ENCODE measurements around the gene PLCL2.

PLCL2 gene

GRCh38 chr3:17087509-17087908 is 202.8 kb downstream of the PLCL2 start:
- Histone ChIP-seq H3K9me3 (ENCODE audit: insufficient read depth, low read depth, low read length) (no peaks in the 10 kb centered on the region), H3K27me3 (ENCODE audit: insufficient read depth, low read length) (no peaks in the 10 kb centered on the region), H4K91ac (ENCODE audit: low read depth, low read length) (no peak overlapping the region), H3K79me1 (ENCODE audit: low read length) (no peaks in the 10 kb centered on the region), H2BK5ac (ENCODE audit: low read depth, low read length, poor library complexity) (no peak overlapping the region), H2AFZ (ENCODE audit: insufficient read depth, low read length, poor library complexity) (no peak overlapping the region), H3K27ac (ENCODE audit: low read depth, low read length) (no peak overlapping the region), H3K23ac (ENCODE audit: low read length) (no peak overlapping the region), H3K4me2 (ENCODE audit: low read length) (no peak overlapping the region), H3K14ac (ENCODE audit: low read length) (no peak overlapping the region), H3K36me3 (ENCODE audit: control insufficient read depth in 1 of 2, insufficient read depth in 2 of 2, low read length in 2 of 2) (no peaks in the 10 kb centered on the region), H3K4me1 (ENCODE audit: control insufficient read depth in 1 of 2, insufficient read depth in 2 of 2, low read length in 2 of 2) (no peaks in the 10 kb centered on the region), H3K18ac (ENCODE audit: low read length) (no peak overlapping the region), H2AK5ac (ENCODE audit: low read length) (no peak overlapping the region), H3K4me3 (ENCODE audit: low read depth, low read length) (no peak overlapping the region), H2BK12ac (ENCODE audit: low read length) (no peak overlapping the region), H2BK120ac (ENCODE audit: insufficient read depth, low read length, poor library complexity) (no peak overlapping the region), H4K12ac (ENCODE audit: low read depth, low read length) (no peak overlapping the region), H3K79me2 (ENCODE audit: control insufficient read depth, insufficient read depth, low read length, poor library complexity) (no peaks in the 10 kb centered on the region), H3K4ac (ENCODE audit: low read depth, low read length) (no peak overlapping the region), H4K8ac (ENCODE audit: low read depth, low read length) (no peak overlapping the region), H3K9ac (ENCODE audit: low read length) (no peak overlapping the region)
- WGBS (ENCODE audit: extremely low coverage, insufficient coverage, insufficient read length), result no CpG with 5 or more reads among the region's 4 CpGs
- no peak for DNase-seq

GRCh38 chr3:17088017-17088416 is 203.3 kb downstream of the PLCL2 start:
- Histone ChIP-seq H2BK120ac (ENCODE audit: insufficient read depth, low read length, poor library complexity) (no peak overlapping the region), H3K23ac (ENCODE audit: low read length) (no peak overlapping the region), H3K79me2 (ENCODE audit: control insufficient read depth, insufficient read depth, low read length, poor library complexity) (no peaks in the 10 kb centered on the region), H4K91ac (ENCODE audit: low read depth, low read length) (no peak overlapping the region), H3K9me3 (ENCODE audit: insufficient read depth, low read depth, low read length) (no peaks in the 10 kb centered on the region), H3K9ac (ENCODE audit: low read length) (no peak overlapping the region), H3K14ac (ENCODE audit: low read length) (no peak overlapping the region), H3K4ac (ENCODE audit: low read depth, low read length) (no peak overlapping the region), H4K8ac (ENCODE audit: low read depth, low read length) (no peak overlapping the region), H2BK12ac (ENCODE audit: low read length) (no peak overlapping the region), H3K4me1 (ENCODE audit: control insufficient read depth in 1 of 2, insufficient read depth in 2 of 2, low read length in 2 of 2) (no peaks in the 10 kb centered on the region), H2BK5ac (ENCODE audit: low read depth, low read length, poor library complexity) (no peak overlapping the region), H3K4me3 (ENCODE audit: low read depth, low read length) (no peak overlapping the region), H3K36me3 (ENCODE audit: control insufficient read depth in 1 of 2, insufficient read depth in 2 of 2, low read length in 2 of 2) (no peaks in the 10 kb centered on the region), H4K12ac (ENCODE audit: low read depth, low read length) (no peak overlapping the region), H3K4me2 (ENCODE audit: low read length) (no peak overlapping the region), H3K27me3 (ENCODE audit: insufficient read depth, low read length) (no peaks in the 10 kb centered on the region), H3K27ac (ENCODE audit: low read depth, low read length) (no peak overlapping the region), H2AFZ (ENCODE audit: insufficient read depth, low read length, poor library complexity) (no peak overlapping the region), H3K79me1 (ENCODE audit: low read length) (no peaks in the 10 kb centered on the region), H2AK5ac (ENCODE audit: low read length) (no peak overlapping the region), H3K18ac (ENCODE audit: low read length) (no peak overlapping the region)
- no CpG with 5 or more reads among the region's 3 CpGs for WGBS (ENCODE audit: extremely low coverage, insufficient coverage, insufficient read length)
- no peak for DNase-seq

GRCh38 chr3:17088602-17089313 is 204.0 kb downstream of the PLCL2 start:
- no peaks in the 10 kb centered on the region for H3K4me1 ChIP-seq (ENCODE audit: control insufficient read depth in 1 of 2, insufficient read depth in 2 of 2, low read length in 2 of 2)
- no peak overlapping the region for H3K9ac ChIP-seq (ENCODE audit: low read length)
- no peak overlapping the region for H3K27ac ChIP-seq (ENCODE audit: low read depth, low read length)
- WGBS (ENCODE audit: extremely low coverage, insufficient coverage, insufficient read length), result no CpG with 5 or more reads among the region's 6 CpGs
- H2AK5ac ChIP-seq (ENCODE audit: low read length), result no peak overlapping the region
- H3K79me2 ChIP-seq (ENCODE audit: control insufficient read depth, insufficient read depth, low read length, poor library complexity), result no peaks in the 10 kb centered on the region
- no peak overlapping the region for H3K18ac ChIP-seq (ENCODE audit: low read length)
- no peak overlapping the region for H3K4me2 ChIP-seq (ENCODE audit: low read length)
- no peaks in the 10 kb centered on the region for H3K27me3 ChIP-seq (ENCODE audit: insufficient read depth, low read length)
- no peak overlapping the region for H2BK12ac ChIP-seq (ENCODE audit: low read length)
- H4K12ac ChIP-seq (ENCODE audit: low read depth, low read length), result no peak overlapping the region
- H3K4me3 ChIP-seq (ENCODE audit: low read depth, low read length), result no peak overlapping the region
- no peak overlapping the region for H2BK120ac ChIP-seq (ENCODE audit: insufficient read depth, low read length, poor library complexity)
- H4K91ac ChIP-seq (ENCODE audit: low read depth, low read length), result no peak overlapping the region
- H3K4ac ChIP-seq (ENCODE audit: low read depth, low read length), result no peak overlapping the region
- H3K36me3 ChIP-seq (ENCODE audit: control insufficient read depth in 1 of 2, insufficient read depth in 2 of 2, low read length in 2 of 2), result no peaks in the 10 kb centered on the region
- DNase-seq, result no peak
- no peak overlapping the region for H3K23ac ChIP-seq (ENCODE audit: low read length)
- no peaks in the 10 kb centered on the region for H3K9me3 ChIP-seq (ENCODE audit: insufficient read depth, low read depth, low read length)
- H4K8ac ChIP-seq (ENCODE audit: low read depth, low read length), result no peak overlapping the region
- no peak overlapping the region for H2BK5ac ChIP-seq (ENCODE audit: low read depth, low read length, poor library complexity)
- H2AFZ ChIP-seq (ENCODE audit: insufficient read depth, low read length, poor library complexity), result no peak overlapping the region
- H3K14ac ChIP-seq (ENCODE audit: low read length), result no peak overlapping the region
- H3K79me1 ChIP-seq (ENCODE audit: low read length), result no peaks in the 10 kb centered on the region

- no peak for DNase-seq
- Histone ChIP-seq H3K27me3 (ENCODE audit: insufficient read depth, low read length) (no peaks in the 10 kb centered on the region), H3K14ac (ENCODE audit: low read length) (no peak overlapping the region), H3K4me3 (ENCODE audit: low read depth, low read length) (no peak overlapping the region), H3K4me1 (ENCODE audit: control insufficient read depth in 1 of 2, insufficient read depth in 2 of 2, low read length in 2 of 2) (no peaks in the 10 kb centered on the region), H3K79me2 (ENCODE audit: control insufficient read depth, insufficient read depth, low read length, poor library complexity) (no peaks in the 10 kb centered on the region), H3K4me2 (ENCODE audit: low read length) (no peak overlapping the region), H2BK120ac (ENCODE audit: insufficient read depth, low read length, poor library complexity) (no peak overlapping the region), H2AFZ (ENCODE audit: insufficient read depth, low read length, poor library complexity) (no peak overlapping the region), H3K23ac (ENCODE audit: low read length) (no peak overlapping the region), H3K36me3 (ENCODE audit: control insufficient read depth in 1 of 2, insufficient read depth in 2 of 2, low read length in 2 of 2) (no peaks in the 10 kb centered on the region), H4K91ac (ENCODE audit: low read depth, low read length) (no peak overlapping the region), H3K9ac (ENCODE audit: low read length) (no peak overlapping the region), H3K27ac (ENCODE audit: low read depth, low read length) (no peak overlapping the region), H2BK12ac (ENCODE audit: low read length) (no peak overlapping the region), H4K8ac (ENCODE audit: low read depth, low read length) (no peak overlapping the region), H3K79me1 (ENCODE audit: low read length) (no peaks in the 10 kb centered on the region), H4K12ac (ENCODE audit: low read depth, low read length) (no peak overlapping the region), H3K4ac (ENCODE audit: low read depth, low read length) (no peak overlapping the region), H2BK5ac (ENCODE audit: low read depth, low read length, poor library complexity) (no peak overlapping the region), H3K9me3 (ENCODE audit: insufficient read depth, low read depth, low read length) (no peaks in the 10 kb centered on the region), H2AK5ac (ENCODE audit: low read length) (no peak overlapping the region), H3K18ac (ENCODE audit: low read length) (no peak overlapping the region)
Observed at GRCh38 chr3:17089314-17089700, 204.6 kb downstream of the PLCL2 start.
